K562 (cell line): ENCODE results near the gene GLT8D2. TPM values are rescaled to one million over a fixed set of nuclear protein-coding genes. Genes with fewer than 3 reads are reported as not detected.

Experiments
- HDAC8 ChIP-seq: fragments of 450-650 bp; IDR thresholded peaks from 2 replicates; pipeline ENCODE4 v1.6.1; 2016; ENCODE audit warnings: mild to moderate bottlenecking, missing genetic modification characterization, moderate library complexity, missing compliant biosample characterization
- HIVEP1 ChIP-seq: fragments of 250-450 bp; sonication (Bioruptor Pico); IDR thresholded peaks from 2 replicates; pipeline ENCODE4 v1.4.0; 2020; ENCODE audit warnings: mild to moderate bottlenecking
- JUNB ChIP-seq: fragments of 450-650 bp; formaldehyde crosslinking; conservative IDR thresholded peaks from 2 replicates; pipeline ENCODE4 v1.4.0; 2020; ENCODE audit warnings: mild to moderate bottlenecking
- KDM1A ChIP-seq, 2 experiments: fragments of 450-650 bp; IDR thresholded peaks; 2 replicates each; pipeline ENCODE4 v1.6.1; 2016; ENCODE audit warnings: mild to moderate bottlenecking in 2 of 2
- KLF16 ChIP-seq: IDR thresholded peaks from 2 replicates; pipeline ENCODE4 v1.6.1; 2016; ENCODE audit warnings: antibody characterized with exemption
- MLX ChIP-seq, 2 experiments: fragments of 450-650 bp in 1 of 2; sonication (generic) in 1 of 2; formaldehyde crosslinking; conservative IDR thresholded peaks; 2 replicates each; pipeline versions ENCODE4 v1.4.0 to v1.8.1; 2020 to 2022; ENCODE audit warnings: mild to moderate bottlenecking in 1 of 2, missing genetic modification reagents in 1 of 2
- MTA1 ChIP-seq: fragments of 450-650 bp; IDR thresholded peaks from 2 replicates; pipeline ENCODE4 v1.6.1; 2017; ENCODE audit warnings: borderline replicate concordance
- MTF1 ChIP-seq: fragments of 250-450 bp; sonication (Bioruptor Pico); IDR thresholded peaks from 2 replicates; pipeline ENCODE4 v1.9.0; 2021; ENCODE audit warnings: moderate library complexity, mild to moderate bottlenecking, inconsistent platforms, borderline replicate concordance
- NCOR1 ChIP-seq: fragments of 450-650 bp; IDR thresholded peaks from 2 replicates; pipeline ENCODE4 v1.6.1; 2016; ENCODE audit warnings: mild to moderate bottlenecking, moderate library complexity
- PHF8 ChIP-seq: fragments of 200-600 bp; sonication (generic); IDR thresholded peaks from 2 replicates; pipeline ENCODE4 v1.6.1; 2012; ENCODE audit warnings: mixed run types, mild to moderate bottlenecking, inconsistent platforms, low read length, moderate library complexity, borderline replicate concordance
- POLR2A ChIP-seq: fragments of 450-650 bp; conservative IDR thresholded peaks from 2 replicates; pipeline ENCODE4 v1.6.1; 2016
- RBM15 ChIP-seq: fragments of 200-400 bp; formaldehyde crosslinking; IDR thresholded peaks from 2 replicates; pipeline ENCODE4 v1.6.1; 2018; ENCODE audit warnings: mild to moderate bottlenecking, low read length, moderate library complexity; ENCODE audit not compliant: insufficient read depth
- SRF ChIP-seq, 2 experiments: fragments of 250-450, 450-650 bp in 1 of 2; sonication (Bioruptor Pico) in 1 of 2; sonication (generic) in 1 of 2; formaldehyde crosslinking; IDR thresholded peaks; 2 replicates each; pipeline versions ENCODE4 v1.5.0 to v1.5.1; 2020 to 2022; ENCODE audit warnings: mild to moderate bottlenecking in 1 of 2, missing genetic modification reagents in 1 of 2
- TAF9B ChIP-seq: fragments of 450-650 bp; IDR thresholded peaks from 2 replicates; pipeline ENCODE4 v1.6.1; 2018; ENCODE audit warnings: mild to moderate bottlenecking; ENCODE audit not compliant: partially characterized antibody
- TEAD2 ChIP-seq: fragments of 450-650 bp; IDR thresholded peaks from 2 replicates; pipeline ENCODE4 v1.6.1; 2016; ENCODE audit warnings: missing genetic modification characterization, control low read depth, missing compliant biosample characterization
- ZBED1 ChIP-seq: IDR thresholded peaks from 2 replicates; pipeline ENCODE4 v1.6.1; 2014
- ZFP1 ChIP-seq: fragments of 450-650 bp; formaldehyde crosslinking; IDR thresholded peaks from 2 replicates; pipeline ENCODE4 v1.4.0; 2020; ENCODE audit warnings: mild to moderate bottlenecking, mixed read lengths
- ZNF280B ChIP-seq: fragments of 250-450 bp; sonication (Bioruptor Pico); IDR thresholded peaks from 2 replicates; pipeline ENCODE4 v1.5.1; 2021; ENCODE audit warnings: mild to moderate bottlenecking
- ZNF444 ChIP-seq: fragments of 250-450 bp; sonication (Bioruptor Pico); IDR thresholded peaks from 2 replicates; pipeline ENCODE4 v1.4.0; 2020; ENCODE audit warnings: mild to moderate bottlenecking, moderate library complexity
- ZNF609 ChIP-seq: sonication (generic); formaldehyde crosslinking; IDR thresholded peaks from 2 replicates; pipeline ENCODE4 v1.8.1; 2023; ENCODE audit warnings: missing genetic modification reagents, mild to moderate bottlenecking, borderline replicate concordance
- ZNF717 ChIP-seq: fragments of 250-450 bp; sonication (Bioruptor Pico); IDR thresholded peaks from 2 replicates; pipeline ENCODE4 v1.5.0; 2021
- polyA plus RNA-seq, 8 experiments: library from polyadenylated mRNA; depleted of rRNA in 4 of 8; stranded (reverse) in 5 of 8; unstranded in 3 of 8; fragments of >200 nt; fragmentation: Nextera tagmentation in 2 of 8; fragmentation: Illumina TruSeq in 1 of 8; extraction: Ambion mirVana in 2 of 8; extraction: Trizol in 1 of 8; gene quantifications; 2 replicates each; pipeline versions ENCODE4 v1.2.1 to v1.2.3, GENCODE V29; 2011 to 2014; ENCODE audit warnings: inconsistent platforms in 1 of 8, missing spikeins in 1 of 8
- total RNA-seq, 7 experiments: library from RNA; depleted of rRNA in 6 of 7; stranded (reverse); fragments of >200 nt in 6 of 7; fragmentation: Illumina TruSeq in 2 of 7; extraction: Trizol in 2 of 7; gene quantifications; 2 replicates each; pipeline versions ENCODE4 v1.2.1 to v1.2.3, GENCODE V29; 2011 to 2021; ENCODE audit warnings: low replicate concordance in 1 of 7

The GLT8D2 gene
- total and polyA plus RNA-seq, 9 of the 15 experiments (the other 6 are each of a cell fraction or from before 2014, with no cell fraction given) = 0.18 to 0.27 (median 0.18) TPM; not detected in 6

GRCh38 chr12:103948746-103949406 is 101.1 kb downstream of the GLT8D2 start (continued):
- no peak for TF ChIP-seq MLX (CRISPR knock-in tag; conservative IDR thresholded peaks at IDR 0.05)
- TF ChIP-seq RBM15 = no peak
- no peak for TF ChIP-seq SRF (CRISPR knock-in tag; IDR thresholded peaks at IDR 0.05)
- TF ChIP-seq ZNF280B (CRISPR knock-in tag) = no peak
- no peak for TF ChIP-seq MTA1
- TF ChIP-seq ZNF609 (CRISPR knock-in tag) = no peak
- TF ChIP-seq ZBED1 = peak; percentile 89; the same call in 1 of the 2 replicates
- TF ChIP-seq TEAD2 (tag) = no peak
- TF ChIP-seq ZNF717 (CRISPR knock-in tag) = no peak
- TF ChIP-seq JUNB = no peak
- TF ChIP-seq KDM1A (IDR thresholded peaks at IDR 0.05) = no peak
- peak; percentile 70 for TF ChIP-seq POLR2A
- no peak for TF ChIP-seq ZFP1 (CRISPR knock-in tag)
- no peak for TF ChIP-seq HIVEP1 (CRISPR knock-in tag)
- TF ChIP-seq HDAC8 (tag) = no peak
- TF ChIP-seq MTF1 (CRISPR knock-in tag) = no peak
- TF ChIP-seq KLF16 = no peak
- no peak for TF ChIP-seq TAF9B
- peak; percentile 8; the same call in 1 of the 2 replicates for TF ChIP-seq NCOR1
- TF ChIP-seq PHF8 = no peak
- no peak for TF ChIP-seq ZNF444 (CRISPR knock-in tag)
